ENCODE data around the gene CBY2. TPM values are rescaled to one million over a fixed set of nuclear protein-coding genes. Genes with fewer than 3 reads are reported as not detected.

CBY2 gene
- total and polyA plus RNA-seq, 2 donors from 2014 or later = 0.22 TPM; not detected in 1

DNA sequence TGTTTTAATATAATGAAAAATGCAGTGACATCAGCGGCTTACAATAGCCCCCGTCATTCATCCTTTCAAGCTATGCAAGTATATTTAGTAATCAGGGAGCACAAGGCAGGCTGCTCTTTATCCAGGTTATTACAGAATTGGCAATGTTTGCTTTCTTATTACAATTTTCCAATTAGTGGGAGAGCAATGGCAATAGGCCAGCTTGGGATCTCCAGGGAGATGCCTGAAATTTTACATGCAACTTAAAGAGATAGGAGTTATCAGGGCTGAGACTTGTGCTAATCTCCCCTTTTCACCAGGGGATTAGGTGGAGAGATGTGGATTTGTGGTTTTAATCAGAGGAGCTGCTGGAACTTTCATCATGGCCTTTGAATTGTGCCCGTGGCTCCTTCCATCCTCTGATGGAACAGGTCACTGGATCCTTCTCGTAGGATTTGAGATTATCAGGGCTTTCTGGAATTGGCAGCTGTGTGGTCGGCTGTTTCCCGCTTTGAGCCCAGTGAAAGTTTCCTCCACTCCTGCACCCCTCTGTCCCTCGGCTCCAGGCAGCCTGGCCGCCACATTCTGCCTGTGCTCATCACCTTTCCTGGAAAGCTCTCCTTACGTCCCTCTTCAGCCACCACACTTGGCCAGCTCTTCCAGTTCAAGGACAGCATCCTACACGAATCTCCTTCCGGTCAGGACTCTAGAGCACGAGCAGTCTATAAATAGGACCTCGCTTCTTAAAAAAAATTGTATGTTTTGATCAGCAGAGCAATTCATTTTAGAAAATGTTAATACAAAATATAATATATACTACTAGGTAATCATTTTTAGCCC is 47.0 kb downstream of the CBY2 start:
- H3K9me3 ChIP-seq (ENCODE audit: control insufficient read depth in 2 of 3, insufficient read depth in 1 of 3, low read length in 3 of 3) = no peaks in the 10 kb centered on the region
- H3K27ac ChIP-seq (ENCODE audit: low read depth in 2 of 2, low read length in 2 of 2) = no peak overlapping the region
- no peaks in the 10 kb centered on the region for H3K27me3 ChIP-seq (ENCODE audit: control insufficient read depth, insufficient read depth, low read length)
- no peak overlapping the region for H3K9ac ChIP-seq (ENCODE audit: low read length in 3 of 3)
- intact Hi-C loops (cut with DNase I) = no loop called here
- no peaks in the 10 kb centered on the region for H3K36me3 ChIP-seq (ENCODE audit: control insufficient read depth in 2 of 3, insufficient read depth in 3 of 3, low read length in 3 of 3)
- DNase-seq = no peak
- no peak for TF ChIP-seq CTCF (IDR thresholded peaks at IDR 0.05; ENCODE audit: borderline replicate concordance, extremely low read depth, insufficient read depth)
- H3K4me3 ChIP-seq (ENCODE audit: low read length in 3 of 3) = no peak overlapping the region
- FAIRE-seq = no peak
- no peaks in the 10 kb centered on the region for H3K4me1 ChIP-seq (ENCODE audit: control insufficient read depth in 2 of 3, insufficient read depth in 2 of 3, low read depth in 1 of 3, low read length in 3 of 3)

DNA sequence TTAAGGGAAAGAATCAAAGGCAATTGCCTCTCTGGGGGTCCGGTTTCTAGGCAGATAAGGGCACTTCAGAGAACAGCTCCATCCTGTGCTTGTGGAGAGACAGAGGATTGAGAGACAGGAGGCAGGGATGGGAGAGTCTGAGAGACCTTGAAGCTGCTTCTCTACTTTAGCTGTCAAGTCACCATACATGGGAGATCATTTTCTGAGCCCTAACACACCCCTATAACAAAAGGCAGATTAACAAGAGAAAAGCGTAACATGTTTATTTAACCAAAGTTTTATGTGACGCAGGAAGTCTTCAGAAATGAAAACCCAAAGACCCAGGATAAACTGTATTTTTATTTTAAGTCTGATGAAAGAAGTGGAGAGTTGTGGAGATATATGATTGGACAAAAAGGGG is 48.4 kb downstream of the CBY2 start:
- Histone ChIP-seq H3K36me3 (ENCODE audit: control insufficient read depth in 2 of 3, insufficient read depth in 3 of 3, low read length in 3 of 3) (no peaks in the 10 kb centered on the region), H3K27me3 (ENCODE audit: control insufficient read depth, insufficient read depth, low read length) (no peaks in the 10 kb centered on the region), H3K9me3 (ENCODE audit: control insufficient read depth in 2 of 3, insufficient read depth in 1 of 3, low read length in 3 of 3) (no peaks in the 10 kb centered on the region), H3K9ac (ENCODE audit: low read length in 3 of 3) (no peak overlapping the region), H3K4me3 (ENCODE audit: low read length in 3 of 3) (no peak overlapping the region), H3K4me1 (ENCODE audit: control insufficient read depth in 2 of 3, insufficient read depth in 2 of 3, low read depth in 1 of 3, low read length in 3 of 3) (no peaks in the 10 kb centered on the region), H3K27ac (ENCODE audit: low read depth in 2 of 2, low read length in 2 of 2) (no peak overlapping the region)
- intact Hi-C loops (cut with DNase I) = no loop called here
- no peak for TF ChIP-seq CTCF (IDR thresholded peaks at IDR 0.05; ENCODE audit: borderline replicate concordance, extremely low read depth, insufficient read depth)
- DNase-seq (no peak), FAIRE-seq (no peak)

DNA sequence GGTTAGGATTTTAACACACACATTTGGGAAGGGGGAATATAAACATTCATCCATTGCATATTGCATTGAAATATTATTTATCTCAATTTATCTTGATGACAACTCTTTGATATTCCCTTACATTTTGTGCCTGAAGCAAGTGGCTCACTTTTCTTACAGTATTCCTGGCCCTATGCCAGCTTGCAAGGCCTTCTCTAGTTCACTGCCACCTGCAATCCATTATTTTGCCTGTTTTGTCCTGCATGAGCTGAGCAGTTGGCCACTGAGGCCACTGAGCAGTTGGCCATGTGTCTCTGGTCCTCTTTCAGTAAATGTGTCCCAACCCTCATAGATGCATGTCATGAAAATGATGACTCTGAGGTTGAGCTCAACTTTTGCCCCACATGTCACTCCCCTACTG is 49.8 kb downstream of the CBY2 start:
- Histone ChIP-seq H3K4me3 (ENCODE audit: low read length in 3 of 3) (no peak overlapping the region), H3K36me3 (ENCODE audit: control insufficient read depth in 2 of 3, insufficient read depth in 3 of 3, low read length in 3 of 3) (no peaks in the 10 kb centered on the region), H3K4me1 (ENCODE audit: control insufficient read depth in 2 of 3, insufficient read depth in 2 of 3, low read depth in 1 of 3, low read length in 3 of 3) (no peaks in the 10 kb centered on the region), H3K27ac (ENCODE audit: low read depth in 2 of 2, low read length in 2 of 2) (no peak overlapping the region), H3K9ac (ENCODE audit: low read length in 3 of 3) (no peak overlapping the region), H3K9me3 (ENCODE audit: control insufficient read depth in 2 of 3, insufficient read depth in 1 of 3, low read length in 3 of 3) (no peaks in the 10 kb centered on the region), H3K27me3 (ENCODE audit: control insufficient read depth, insufficient read depth, low read length) (no peaks in the 10 kb centered on the region)
- intact Hi-C loops (cut with DNase I) = no loop called here
- DNase-seq (no peak), FAIRE-seq (no peak)
- TF ChIP-seq CTCF (IDR thresholded peaks at IDR 0.05; ENCODE audit: borderline replicate concordance, extremely low read depth, insufficient read depth) = no peak

Measured in kidney (tissue), 14 donors.